AG04450 (cell line): Measurements from ENCODE around the gene CDC5L. TPM values are rescaled to one million over a fixed set of nuclear protein-coding genes. Genes with fewer than 3 reads are reported as not detected.

Source experiments
- CTCF ChIA-PET: fragments of 300-600, 350-600 bp; formaldehyde crosslinking; extraction: SDS; loops from one replicate; lab custom pipeline; 2022; ENCODE audit warnings: antibody characterized with exemption, inconsistent platforms; lab: Charles Lee
- POLR2A ChIA-PET: fragments of 350-600 bp; formaldehyde crosslinking; extraction: SDS; loops from one replicate; lab custom pipeline; 2021; ENCODE audit warnings: antibody characterized with exemption, inconsistent platforms; lab: Yijun Ruan, JAX
- DNase-seq: peaks from one replicate; pipeline ENCODE4 v3.0.0-alpha.2; 2011; ENCODE audit warnings: low read depth, low spot score
- H3K27ac ChIP-seq: one replicate; pipeline ENCODE4 v1.5.1; 2012; ENCODE audit warnings: low read depth, low read length, control low read depth
- H3K27me3 ChIP-seq: one replicate; pipeline ENCODE4 v1.6.0; 2012; ENCODE audit warnings: low read length; ENCODE audit not compliant: control insufficient read depth, insufficient read depth
- H3K4me3 ChIP-seq: 2 replicates; pipeline ENCODE4 v1.5.1; 2011; ENCODE audit warnings: mild to moderate bottlenecking, low read depth, low read length, control low read depth
- H3K9me3 ChIP-seq: 2 replicates; pipeline ENCODE4 v1.5.1; 2012; ENCODE audit warnings: low read length; ENCODE audit not compliant: control insufficient read depth, insufficient read depth
- CTCF ChIP-seq: IDR thresholded peaks from 2 replicates; pipeline ENCODE4 v1.5.1; 2011; ENCODE audit warnings: low read depth, low read length, control low read depth, inconsistent platforms
- polyA plus RNA-seq: library from polyadenylated mRNA; depleted of rRNA; stranded (reverse); fragments of >200 nt; gene quantifications from 2 replicates; pipeline ENCODE4 v1.2.3, GENCODE V29; 2011

CDC5L gene
- polyA plus RNA-seq, 1 experiment, result 22.4 TPM

- no peak overlapping the region for H3K4me3 ChIP-seq
- H3K9me3 ChIP-seq, result no peaks in the 10 kb centered on the region
- no peaks in the 10 kb centered on the region for H3K27me3 ChIP-seq
- H3K27ac ChIP-seq, result no peak overlapping the region
- DNase-seq, result no peak
- TF ChIP-seq CTCF, result no peak
- ChIA-PET CTCF (no interaction called here), POLR2A (no interaction called here)
Observed at GRCh38 chr6:44395501-44395900, 8.0 kb downstream of the CDC5L start.

- no peak for TF ChIP-seq CTCF
- H3K27me3 ChIP-seq, result no peaks in the 10 kb centered on the region
- ChIA-PET CTCF (no interaction called here), POLR2A (no interaction called here)
- H3K27ac ChIP-seq, result no peak overlapping the region
- DNase-seq, result no peak
- H3K9me3 ChIP-seq, result no peaks in the 10 kb centered on the region
- H3K4me3 ChIP-seq, result no peak overlapping the region
Observed at GRCh38 chr6:44396968-44397367, 9.5 kb downstream of the CDC5L start.

GRCh38 chr6:44397424-44398164 lies 10.1 kb downstream of the CDC5L start:
- no peaks in the 10 kb centered on the region for H3K27me3 ChIP-seq
- no peak overlapping the region for H3K27ac ChIP-seq
- H3K9me3 ChIP-seq, result no peaks in the 10 kb centered on the region
- POLR2A ChIA-PET, result no interaction called here
- no peak for TF ChIP-seq CTCF
- DNase-seq, result no peak
- CTCF ChIA-PET, result no interaction called here
- no peak overlapping the region for H3K4me3 ChIP-seq

- H3K9me3 ChIP-seq, result no peaks in the 10 kb centered on the region
- no peaks in the 10 kb centered on the region for H3K27me3 ChIP-seq
- H3K27ac ChIP-seq, result no peak overlapping the region
- TF ChIP-seq CTCF, result no peak
- POLR2A ChIA-PET, result no interaction called here
- no peak for DNase-seq
- no peak overlapping the region for H3K4me3 ChIP-seq
- CTCF ChIA-PET, result no interaction called here
Observed at GRCh38 chr6:44399991-44400390, 12.5 kb downstream of the CDC5L start.

GRCh38 chr6:44400572-44400971 lies 13.1 kb downstream of the CDC5L start:
- H3K4me3 ChIP-seq, result no peak overlapping the region
- H3K27me3 ChIP-seq, result no peaks in the 10 kb centered on the region
- TF ChIP-seq CTCF, result no peak
- no peak overlapping the region for H3K27ac ChIP-seq
- CTCF ChIA-PET, result no interaction called here
- POLR2A ChIA-PET, result no interaction called here
- DNase-seq, result no peak
- no peaks in the 10 kb centered on the region for H3K9me3 ChIP-seq
